CD4-positive, alpha-beta T cell (primary cell): Measurements from ENCODE around the gene RBM42. TPM values are rescaled to one million over a fixed set of nuclear protein-coding genes. Genes with fewer than 3 reads are reported as not detected.
"Not testable (repeated sequence)": the region's sequence is repeated elsewhere in the genome, so short reads cannot be mapped to it uniquely, and the experiment has no call there.

Source experiments
- ATAC-seq: fragments of 200-7000 bp; cut with Tn5 transposase; one replicate; pipeline ENCODE4 v1.10.0; 2022; ENCODE audit warnings: mild to moderate bottlenecking; ENCODE audit not compliant: poor library complexity
- CTCF ChIA-PET: fragments of 350-600 bp; sonication (Branson Sonifier 250); formaldehyde crosslinking; loops from one replicate; lab custom pipeline; 2021; ENCODE audit warnings: antibody characterized with exemption, inconsistent platforms; lab: Charles Lee
- POLR2A ChIA-PET: fragments of 350-600 bp; sonication (Branson Sonifier 250); formaldehyde crosslinking; loops from one replicate; lab custom pipeline; 2021; ENCODE audit warnings: antibody characterized with exemption, inconsistent platforms; lab: Charles Lee
- DNase-seq, 14 experiments: peaks; one replicate each; pipeline ENCODE4 v3.0.0-alpha.2; 2013 to 2020; ENCODE audit warnings: mixed read lengths in 2 of 14
- H3K27ac ChIP-seq, 2 donors: one replicate each; pipeline versions ENCODE4 v1.5.1 to v1.7.0; 2013; ENCODE audit warnings: low read length in 2 of 2, low read depth in 1 of 2, mild to moderate bottlenecking in 1 of 2
- H3K27me3 ChIP-seq, 2 experiments: 1 replicate in 1 of 2; 2 replicates in 1 of 2; pipeline versions ENCODE4 v1.6.1 to v1.7.0; 2013; ENCODE audit warnings: low read length in 2 of 2, control low read depth in 1 of 2, mild to moderate bottlenecking in 1 of 2, moderate library complexity in 1 of 2; ENCODE audit not compliant: insufficient read depth in 2 of 2, control insufficient read depth in 1 of 2
- H3K36me3 ChIP-seq: one replicate; pipeline ENCODE4 v1.6.1; 2013; ENCODE audit warnings: low read length, control low read depth; ENCODE audit not compliant: insufficient read depth
- H3K4me1 ChIP-seq: one replicate; pipeline ENCODE4 v1.6.1; 2013; ENCODE audit warnings: low read length, control low read depth; ENCODE audit not compliant: insufficient read depth
- H3K4me3 ChIP-seq: one replicate; pipeline ENCODE4 v1.5.1; 2013; ENCODE audit warnings: mild to moderate bottlenecking, low read length, moderate library complexity
- H3K9me3 ChIP-seq, 2 experiments: 1 replicate in 1 of 2; 2 replicates in 1 of 2; pipeline versions ENCODE4 v1.6.1 to v1.7.0; 2013; ENCODE audit warnings: low read length in 2 of 2, mild to moderate bottlenecking in 2 of 2, control low read depth in 1 of 2, moderate library complexity in 1 of 2; ENCODE audit not compliant: control insufficient read depth in 1 of 2, insufficient read depth in 1 of 2
- H3K27ac Mint-ChIP-seq: one replicate; pipeline ENCODE4 v1.8.0; 2020; ENCODE audit warnings: mixed read lengths
- H3K27me3 Mint-ChIP-seq: one replicate; pipeline ENCODE4 v1.8.0; 2021; ENCODE audit warnings: mixed read lengths
- H3K36me3 Mint-ChIP-seq: one replicate; pipeline ENCODE4 v1.8.0; 2021; ENCODE audit warnings: low read depth, mixed read lengths
- H3K4me1 Mint-ChIP-seq: one replicate; pipeline ENCODE4 v1.8.0; 2021; ENCODE audit warnings: low read depth, mixed read lengths
- H3K4me3 Mint-ChIP-seq: one replicate; pipeline ENCODE4 v1.8.0; 2020; ENCODE audit warnings: mild to moderate bottlenecking, mixed read lengths
- H3K9me3 Mint-ChIP-seq: one replicate; pipeline ENCODE4 v1.8.0; 2020; ENCODE audit warnings: mixed read lengths
- CTCF ChIP-seq: fragments of 200-600 bp; IDR thresholded peaks from one replicate; pipeline ENCODE4 v1.8.0; 2022; ENCODE audit warnings: antibody characterized with exemption, mild to moderate bottlenecking
- intact Hi-C, 2 experiments: fragments of 100-400 bp; cut with DNase I in 1 of 2; cut with micrococcal nuclease in 1 of 2; formaldehyde crosslinking; loops; one replicate each; pipeline versions ENCODE4 v1.15.1 to v1.9.0; 2023 to 2025; cut with DNase I, micrococcal nuclease
- total RNA-seq, 174 experiments: library from RNA in 2 of 174; stranded (reverse) in 2 of 174; gene quantifications; one replicate each; pipeline ENCODE4 v1.2.3 and lab custom pipeline; 2021 to 2026

The RBM42 gene
- total RNA-seq, 2 experiments from 2014 or later, result 45.7 to 48.8 TPM

DNA sequence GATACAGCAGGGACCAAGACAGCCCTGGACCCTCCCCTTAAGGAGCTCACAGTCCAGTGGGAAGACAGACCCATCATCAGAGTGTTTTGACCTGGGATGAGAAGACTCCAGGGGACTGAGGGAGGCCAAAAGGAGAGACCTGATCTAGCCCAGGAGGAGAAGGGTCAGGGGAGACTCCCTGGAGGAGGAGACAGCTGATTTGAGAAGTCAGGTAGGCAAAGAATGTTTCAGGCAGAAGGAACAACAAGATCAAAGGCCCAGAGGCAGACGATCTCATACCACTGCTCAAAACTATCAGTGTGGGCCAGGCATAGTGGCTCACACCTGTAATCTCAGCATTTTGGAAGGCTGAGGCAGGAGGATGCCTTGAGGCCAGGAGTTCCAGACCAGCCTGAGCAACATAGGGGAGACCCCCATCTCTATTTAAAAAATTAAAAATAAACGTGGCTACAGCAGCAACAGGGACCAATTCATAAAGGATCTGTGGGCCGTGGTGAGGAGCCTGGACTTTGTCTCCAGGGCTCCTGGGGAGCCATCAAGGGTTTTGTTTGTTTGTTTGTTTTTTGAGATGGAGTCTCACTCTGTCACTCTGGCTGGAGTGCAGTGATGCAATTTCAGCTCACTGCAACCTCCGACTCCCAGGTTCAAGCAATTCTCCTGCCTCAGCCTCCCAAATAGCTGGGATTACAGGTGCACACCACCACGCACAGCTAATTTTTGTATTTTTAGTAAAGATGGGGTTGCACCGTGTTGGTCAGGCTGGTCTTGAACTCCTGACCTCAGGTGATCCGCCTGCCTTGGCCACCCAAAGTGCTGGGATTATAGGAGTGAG is 17.1 kb downstream of the RBM42 start:
- peaks cover 15% of the 10 kb centered on the region for H3K36me3 Mint-ChIP-seq
- H3K27me3 ChIP-seq, result no peaks in the 10 kb centered on the region
- peak overlapping the region; percentile 93 for H3K4me3 Mint-ChIP-seq
- H3K36me3 ChIP-seq, result peaks cover 7% of the 10 kb centered on the region
- no peak for TF ChIP-seq CTCF
- no peaks in the 10 kb centered on the region for H3K9me3 Mint-ChIP-seq
- no peak overlapping the region for H3K4me3 ChIP-seq
- intact Hi-C loops, result loop anchor here (2.0 to 5.0 kb wide), 6 partner anchors 17 to 111 kb away; partner anchors contain the start of genes HSPB6 (in 1 of the 2), IGFLR1 (in 1 of the 2), KMT2B (in 1 of the 2) and PROSER3 (in 1 of the 2)
- peak overlapping the region in 1 of 2 donors; percentile 40 for H3K27ac ChIP-seq
- POLR2A ChIA-PET, result interaction anchor here (1.9 to 2.0 kb wide), 2 partner anchors 16 to 94 kb away, joined by 5 to 9 read pairs; partner anchors contain the start of gene RBM42
- CTCF ChIA-PET, result no interaction called here
- no peaks in the 10 kb centered on the region for H3K27me3 Mint-ChIP-seq
- DNase-seq (no peak), ATAC-seq (no peak)
- peak overlapping the region; percentile 65 for H3K27ac Mint-ChIP-seq
- no peaks in the 10 kb centered on the region for H3K9me3 ChIP-seq
- H3K4me1 ChIP-seq, result peaks cover 80% of the 10 kb centered on the region
- peaks cover 56% of the 10 kb centered on the region for H3K4me1 Mint-ChIP-seq

- Mint-ChIP-seq H3K4me1 (peaks cover 53% of the 10 kb centered on the region), H3K36me3 (peaks cover 29% of the 10 kb centered on the region), H3K27me3 (no peaks in the 10 kb centered on the region), H3K9me3 (no peaks in the 10 kb centered on the region), H3K27ac (peak within 1 kb of the TSS; percentile 99), H3K4me3 (peak within 1 kb of the TSS; percentile 99)
- DNase-seq (peak; percentile 80 to 98 (median 86)), ATAC-seq (peak; percentile 74)
- Histone ChIP-seq H3K4me3 (peak within 1 kb of the TSS; percentile 82), H3K4me1 (peaks cover 60% of the 10 kb centered on the region), H3K27ac (peak within 1 kb of the TSS; percentile 42 to 63), H3K9me3 (no peaks in the 10 kb centered on the region), H3K36me3 (peaks cover 24% of the 10 kb centered on the region), H3K27me3 (no peaks in the 10 kb centered on the region)
- no peak for TF ChIP-seq CTCF
- ChIA-PET POLR2A (interaction anchor here (0.6 to 1.5 kb wide), 17 partner anchors 9 to 722 kb away, joined by 3 to 21 read pairs (median 4); partner anchors contain the start of genes HAUS5, LIN37, NFKBID and PSENEN), CTCF (interaction anchor here (1.5 kb wide), 1 partner anchor 96 kb away, joined by 4 read pairs; no protein-coding TSS in a partner anchor)
- intact Hi-C loops, result loop anchor here (1.0 to 5.0 kb wide), 7 partner anchors 20 to 109 kb away; partner anchors contain the start of genes HAUS5 (in 1 of the 2), HSPB6 (in 1 of the 2), IGFLR1 (in 1 of the 2) and KMT2B (in 1 of the 2)
Observed at GRCh38 chr19:35648017-35648961, 19.5 kb downstream of the RBM42 start, which contains the start of gene COX6B1. Gene COX6B1 (plus strand): TSS chr19:35648323. CDS start chr19:35651244, 2,921 bp downstream.

DNA sequence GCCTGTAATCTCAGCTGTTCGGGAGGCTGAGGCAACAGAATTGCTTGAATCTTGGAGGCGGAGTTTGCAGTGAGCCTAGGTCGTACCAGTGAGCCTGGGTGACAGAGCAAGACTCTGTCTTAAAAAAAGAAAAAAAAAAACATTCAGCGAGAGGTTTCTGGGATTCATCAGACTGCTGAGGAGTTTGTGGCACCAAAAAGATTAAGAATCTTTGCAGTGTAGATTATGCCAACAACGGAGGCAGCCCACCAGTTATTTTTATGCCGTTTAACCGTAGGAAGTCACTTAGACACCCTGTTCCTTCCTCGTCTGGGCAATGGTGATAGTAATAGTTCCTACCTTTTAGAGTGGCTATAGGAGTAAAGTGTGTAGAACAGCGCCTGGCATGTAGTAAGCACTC is 21.7 kb downstream of the RBM42 start:
- H3K9me3 Mint-ChIP-seq, result no peaks in the 10 kb centered on the region
- ChIA-PET POLR2A (no interaction called here), CTCF (no interaction called here)
- H3K27ac ChIP-seq, result no peak overlapping the region
- H3K27me3 Mint-ChIP-seq, result no peaks in the 10 kb centered on the region
- H3K4me1 Mint-ChIP-seq, result peaks cover 47% of the 10 kb centered on the region
- intact Hi-C loops, result no loop called here
- no peak for ATAC-seq
- H3K36me3 ChIP-seq, result peaks cover 43% of the 10 kb centered on the region
- no peak for TF ChIP-seq CTCF
- H3K4me3 ChIP-seq, result no peak overlapping the region
- no peaks in the 10 kb centered on the region for H3K9me3 ChIP-seq
- H3K4me3 Mint-ChIP-seq, result peak overlapping the region; percentile 11
- no peaks in the 10 kb centered on the region for H3K27me3 ChIP-seq
- H3K36me3 Mint-ChIP-seq, result peaks cover 48% of the 10 kb centered on the region
- H3K4me1 ChIP-seq, result peaks cover 40% of the 10 kb centered on the region
- no peak for DNase-seq
- H3K27ac Mint-ChIP-seq, result no peak overlapping the region

GRCh38 chr19:35654828-35655227 is 26.0 kb downstream of the RBM42 start:
- H3K4me3 Mint-ChIP-seq, H3K9me3 ChIP-seq, POLR2A ChIA-PET, H3K4me3 ChIP-seq, H3K9me3 Mint-ChIP-seq, DNase-seq, H3K27ac Mint-ChIP-seq, H3K27me3 ChIP-seq, H3K27ac ChIP-seq, ATAC-seq, intact Hi-C loops, CTCF ChIA-PET, H3K27me3 Mint-ChIP-seq: not testable (repeated sequence)
- peaks cover 84% of the 10 kb centered on the region for H3K36me3 ChIP-seq
- Mint-ChIP-seq H3K36me3 (peaks cover 72% of the 10 kb centered on the region), H3K4me1 (peaks cover 29% of the 10 kb centered on the region)
- H3K4me1 ChIP-seq, result peaks cover 15% of the 10 kb centered on the region
